Measurements from ENCODE around the gene RRP7A.
"Not testable (repeated sequence)": the region's sequence is repeated elsewhere in the genome, so short reads cannot be mapped to it uniquely, and the experiment has no call there.

DNA sequence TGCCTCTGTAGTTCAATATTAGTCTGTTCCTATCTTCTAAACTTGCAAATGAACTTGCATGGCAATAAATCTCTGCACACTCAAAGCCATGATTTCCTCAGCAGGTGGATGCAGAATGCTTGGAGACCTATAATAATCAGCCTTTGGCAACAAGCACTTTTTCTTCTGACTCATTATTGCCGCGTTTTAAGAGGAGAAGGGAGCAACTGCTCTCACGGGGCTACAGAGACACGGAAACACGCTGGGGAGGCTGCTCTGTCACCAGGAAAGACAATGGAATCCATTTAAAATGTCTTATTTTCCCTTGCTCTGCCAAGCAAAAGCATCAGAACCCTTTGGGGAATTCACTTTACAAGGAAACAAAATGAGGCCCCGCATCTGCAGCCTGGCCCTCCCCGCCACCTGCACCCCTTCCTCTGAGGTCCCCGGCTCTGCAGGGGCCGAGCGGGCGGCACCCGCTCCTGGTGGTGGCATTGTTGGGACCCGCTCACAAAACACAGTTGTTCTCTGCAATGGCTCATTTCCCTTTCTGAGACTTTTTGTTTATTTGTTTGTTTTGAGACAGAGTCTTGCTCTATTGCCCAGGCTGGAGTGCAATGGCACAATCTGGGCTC lies 35.9 kb downstream of the RRP7A start:
- not testable (repeated sequence) for TF ChIP-seq POLR2A (IDR thresholded peaks at IDR 0.05)
- TF ChIP-seq, protein P1, sequence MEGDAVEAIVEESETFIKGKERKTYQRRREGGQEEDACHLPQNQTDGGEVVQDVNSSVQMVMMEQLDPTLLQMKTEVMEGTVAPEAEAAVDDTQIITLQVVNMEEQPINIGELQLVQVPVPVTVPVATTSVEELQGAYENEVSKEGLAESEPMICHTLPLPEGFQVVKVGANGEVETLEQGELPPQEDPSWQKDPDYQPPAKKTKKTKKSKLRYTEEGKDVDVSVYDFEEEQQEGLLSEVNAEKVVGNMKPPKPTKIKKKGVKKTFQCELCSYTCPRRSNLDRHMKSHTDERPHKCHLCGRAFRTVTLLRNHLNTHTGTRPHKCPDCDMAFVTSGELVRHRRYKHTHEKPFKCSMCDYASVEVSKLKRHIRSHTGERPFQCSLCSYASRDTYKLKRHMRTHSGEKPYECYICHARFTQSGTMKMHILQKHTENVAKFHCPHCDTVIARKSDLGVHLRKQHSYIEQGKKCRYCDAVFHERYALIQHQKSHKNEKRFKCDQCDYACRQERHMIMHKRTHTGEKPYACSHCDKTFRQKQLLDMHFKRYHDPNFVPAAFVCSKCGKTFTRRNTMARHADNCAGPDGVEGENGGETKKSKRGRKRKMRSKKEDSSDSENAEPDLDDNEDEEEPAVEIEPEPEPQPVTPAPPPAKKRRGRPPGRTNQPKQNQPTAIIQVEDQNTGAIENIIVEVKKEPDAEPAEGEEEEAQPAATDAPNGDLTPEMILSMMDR (IDR thresholded peaks at IDR 0.05): not testable (repeated sequence)

Measured in breast epithelium (tissue), 3 donors.